Hepatocyte (in vitro differentiated cells): ENCODE measurements around the gene ZNF747.

Experiments used
- EZH2 ChIP-seq: fragments of 200-600 bp; sonication (generic); IDR thresholded peaks from 2 replicates; pipeline ENCODE4 v1.6.1; 2016; ENCODE audit warnings: antibody characterized with exemption, mild to moderate bottlenecking, borderline replicate concordance
- EZH2phosphoT487 ChIP-seq: fragments of 200-600 bp; sonication (generic); IDR thresholded peaks from one replicate; pipeline ENCODE4 v1.6.1; 2018; ENCODE audit warnings: antibody characterized with exemption, mild to moderate bottlenecking, low read depth, moderate library complexity; ENCODE audit not compliant: unreplicated experiment, severe bottlenecking
- TF ChIP-seq, protein P1 (sequence below): fragments of 200-600 bp; sonication (generic); IDR thresholded peaks from 2 replicates; pipeline ENCODE4 v1.5.1; 2016; ENCODE audit warnings: antibody characterized with exemption, mild to moderate bottlenecking; ENCODE audit not compliant: poor library complexity

DNA sequence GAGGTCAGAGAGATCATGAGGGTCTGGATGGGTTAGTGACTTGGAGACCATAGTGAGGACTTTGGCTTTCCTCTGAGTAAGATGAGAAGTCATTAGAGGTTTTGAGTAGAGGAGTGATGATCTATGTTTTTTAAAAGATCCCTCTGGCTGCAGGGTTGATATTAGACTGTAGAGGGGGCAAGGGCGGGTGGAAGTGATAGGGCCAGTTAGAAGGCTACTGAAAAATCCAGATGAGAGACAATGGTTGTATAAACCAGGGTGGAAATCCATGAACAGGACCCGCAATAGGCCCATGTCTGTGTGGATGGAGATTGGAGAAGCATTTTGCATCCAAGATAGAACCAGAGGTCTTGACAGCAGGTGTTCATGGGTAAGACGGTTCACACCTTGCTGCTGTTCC lies 52.3 kb downstream of the ZNF747 start:
- TF ChIP-seq, protein P1, sequence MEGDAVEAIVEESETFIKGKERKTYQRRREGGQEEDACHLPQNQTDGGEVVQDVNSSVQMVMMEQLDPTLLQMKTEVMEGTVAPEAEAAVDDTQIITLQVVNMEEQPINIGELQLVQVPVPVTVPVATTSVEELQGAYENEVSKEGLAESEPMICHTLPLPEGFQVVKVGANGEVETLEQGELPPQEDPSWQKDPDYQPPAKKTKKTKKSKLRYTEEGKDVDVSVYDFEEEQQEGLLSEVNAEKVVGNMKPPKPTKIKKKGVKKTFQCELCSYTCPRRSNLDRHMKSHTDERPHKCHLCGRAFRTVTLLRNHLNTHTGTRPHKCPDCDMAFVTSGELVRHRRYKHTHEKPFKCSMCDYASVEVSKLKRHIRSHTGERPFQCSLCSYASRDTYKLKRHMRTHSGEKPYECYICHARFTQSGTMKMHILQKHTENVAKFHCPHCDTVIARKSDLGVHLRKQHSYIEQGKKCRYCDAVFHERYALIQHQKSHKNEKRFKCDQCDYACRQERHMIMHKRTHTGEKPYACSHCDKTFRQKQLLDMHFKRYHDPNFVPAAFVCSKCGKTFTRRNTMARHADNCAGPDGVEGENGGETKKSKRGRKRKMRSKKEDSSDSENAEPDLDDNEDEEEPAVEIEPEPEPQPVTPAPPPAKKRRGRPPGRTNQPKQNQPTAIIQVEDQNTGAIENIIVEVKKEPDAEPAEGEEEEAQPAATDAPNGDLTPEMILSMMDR = no peak
- TF ChIP-seq EZH2 = no peak
- TF ChIP-seq EZH2phosphoT487 = no peak
